OCI-LY7 (cell line): ENCODE results near the gene GOLPH3.

ENCODE experiments used
- CTCF ChIP-seq: fragments of 200-600 bp; sonication (generic); conservative IDR thresholded peaks from 2 replicates; pipeline ENCODE4 v1.5.1; 2014; ENCODE audit warnings: mild to moderate bottlenecking, antibody characterized with exemption, low read length, moderate library complexity, mixed read lengths
- EZH2phosphoT487 ChIP-seq: fragments of 200-600 bp; sonication (generic); IDR thresholded peaks from 2 replicates; pipeline ENCODE4 v1.6.1; 2018; ENCODE audit warnings: low read depth, borderline replicate concordance, mild to moderate bottlenecking, mixed run types, antibody characterized with exemption, low read length, moderate library complexity, mixed read lengths

GRCh38 chr5:32098291-32098690 lies 75.8 kb downstream of the GOLPH3 start:
- TF ChIP-seq CTCF (no peak), EZH2phosphoT487 (no peak)
